ENCODE results near the gene ARHGEF12.

The ARHGEF12 gene

DNA sequence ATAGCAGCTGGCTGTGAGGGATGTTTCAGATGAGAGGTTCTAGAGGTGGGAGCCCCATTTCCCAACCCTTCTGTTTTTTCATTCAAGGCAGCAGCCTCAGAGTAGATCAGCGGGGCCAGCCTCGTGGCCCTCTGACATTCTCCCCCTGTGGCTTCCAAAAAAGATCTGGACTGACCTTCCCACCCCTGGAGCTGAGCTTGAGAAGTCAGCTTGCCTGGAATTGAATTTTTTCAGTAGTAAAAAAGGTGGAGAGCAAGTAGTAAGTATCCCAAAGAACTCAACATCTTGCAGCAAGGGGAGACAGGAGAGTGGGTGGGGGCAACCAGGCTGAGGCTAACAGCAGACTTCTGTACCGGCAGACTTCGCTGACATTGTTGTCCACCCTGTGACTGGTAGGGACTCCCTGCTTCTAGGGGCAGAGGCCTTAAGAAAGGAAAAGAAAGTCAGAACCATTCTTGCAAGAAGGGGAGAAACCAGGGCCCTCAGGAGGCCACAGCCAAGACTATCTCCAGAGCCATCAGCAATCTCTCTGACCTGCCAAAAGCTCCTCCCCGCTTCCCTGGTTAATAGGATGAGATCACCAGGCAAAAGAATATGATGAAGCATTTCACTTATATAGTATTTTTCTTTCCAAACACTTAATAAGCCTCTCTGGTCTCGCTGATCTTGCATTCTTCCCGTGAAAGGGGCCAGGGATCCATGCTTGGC is 173.3 kb downstream of the ARHGEF12 start:
- TF ChIP-seq, protein P1, sequence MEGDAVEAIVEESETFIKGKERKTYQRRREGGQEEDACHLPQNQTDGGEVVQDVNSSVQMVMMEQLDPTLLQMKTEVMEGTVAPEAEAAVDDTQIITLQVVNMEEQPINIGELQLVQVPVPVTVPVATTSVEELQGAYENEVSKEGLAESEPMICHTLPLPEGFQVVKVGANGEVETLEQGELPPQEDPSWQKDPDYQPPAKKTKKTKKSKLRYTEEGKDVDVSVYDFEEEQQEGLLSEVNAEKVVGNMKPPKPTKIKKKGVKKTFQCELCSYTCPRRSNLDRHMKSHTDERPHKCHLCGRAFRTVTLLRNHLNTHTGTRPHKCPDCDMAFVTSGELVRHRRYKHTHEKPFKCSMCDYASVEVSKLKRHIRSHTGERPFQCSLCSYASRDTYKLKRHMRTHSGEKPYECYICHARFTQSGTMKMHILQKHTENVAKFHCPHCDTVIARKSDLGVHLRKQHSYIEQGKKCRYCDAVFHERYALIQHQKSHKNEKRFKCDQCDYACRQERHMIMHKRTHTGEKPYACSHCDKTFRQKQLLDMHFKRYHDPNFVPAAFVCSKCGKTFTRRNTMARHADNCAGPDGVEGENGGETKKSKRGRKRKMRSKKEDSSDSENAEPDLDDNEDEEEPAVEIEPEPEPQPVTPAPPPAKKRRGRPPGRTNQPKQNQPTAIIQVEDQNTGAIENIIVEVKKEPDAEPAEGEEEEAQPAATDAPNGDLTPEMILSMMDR (conservative IDR thresholded peaks at IDR 0.05; ENCODE audit: control insufficient read depth, insufficient read depth, low read depth, low read length): no peak
- no peak overlapping the region for H3K4me3 ChIP-seq (ENCODE audit: control insufficient read depth, low read depth, low read length)
- DNase-seq (ENCODE audit: low read depth): no peak

DNA sequence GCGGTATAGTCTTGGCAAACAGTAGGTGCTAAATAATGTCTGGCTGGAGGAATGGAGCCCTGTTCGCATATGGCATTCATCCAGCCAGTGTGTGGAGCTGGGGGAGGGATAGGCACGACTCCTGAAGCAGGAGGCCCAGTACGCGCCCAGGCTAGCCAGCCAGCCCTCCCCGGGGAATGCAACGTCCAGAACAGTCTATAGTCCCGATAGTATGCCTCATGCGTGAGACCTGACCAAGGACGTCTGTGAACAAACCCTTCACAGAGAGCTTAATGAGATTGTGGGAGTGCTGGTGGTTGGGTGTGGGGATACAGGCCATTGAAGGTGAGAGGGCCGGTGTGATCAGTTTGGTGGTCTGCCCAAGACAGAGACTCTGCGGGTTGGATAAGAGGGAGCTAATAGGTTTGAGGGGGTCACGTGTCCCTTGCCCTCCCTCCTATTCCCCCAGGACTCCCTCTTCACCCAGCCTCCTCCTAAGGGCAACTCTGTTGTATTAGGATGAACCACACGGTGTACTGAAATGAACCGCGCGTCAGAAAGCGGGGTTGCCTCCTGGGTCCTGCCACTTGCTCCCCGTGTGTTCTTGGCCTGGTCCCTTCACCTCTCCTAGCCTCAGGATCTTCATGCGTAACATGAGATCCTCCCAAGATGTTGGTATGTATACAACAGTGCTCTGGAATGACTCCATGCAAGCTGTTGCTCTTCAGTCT is 174.3 kb downstream of the ARHGEF12 start:
- TF ChIP-seq, protein P1 (conservative IDR thresholded peaks at IDR 0.05; ENCODE audit: control insufficient read depth, insufficient read depth, low read depth, low read length): no peak
- DNase-seq (ENCODE audit: low read depth): no peak

DNA sequence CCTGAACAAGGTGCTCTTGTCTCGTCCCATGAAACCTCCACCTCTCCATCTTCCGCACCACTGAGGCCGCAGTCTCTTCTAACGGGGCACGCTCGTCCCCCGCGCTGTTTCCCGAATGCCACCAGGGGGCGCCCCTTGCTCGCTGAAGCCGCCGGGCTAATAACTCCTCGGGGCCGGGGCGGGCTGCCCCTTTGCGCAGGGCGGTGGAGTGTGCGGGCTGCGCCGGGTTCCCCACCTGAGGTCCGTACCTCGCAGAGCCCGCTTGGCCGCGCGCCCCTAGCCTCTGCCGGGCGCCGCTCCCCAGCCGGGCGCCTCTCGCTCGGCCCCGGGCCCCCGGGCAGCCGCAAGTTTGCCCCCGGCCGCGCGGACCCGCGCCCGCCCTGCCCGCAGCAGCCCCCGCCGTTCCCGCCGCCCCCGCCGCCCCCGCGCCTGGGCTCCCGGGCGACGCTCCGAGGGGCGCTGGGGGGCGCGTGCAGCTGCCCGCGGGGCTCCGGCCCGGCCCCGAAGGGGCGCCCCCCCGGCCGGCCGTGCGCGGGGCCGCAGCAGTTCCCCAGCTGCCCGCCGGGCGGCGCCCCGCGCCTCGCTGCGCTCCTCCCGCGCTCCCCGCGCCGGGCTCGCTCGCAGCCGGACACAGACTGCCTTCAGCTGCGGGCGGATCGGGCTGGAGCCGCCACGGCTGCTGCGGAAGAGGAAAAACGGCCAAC is 175.1 kb downstream of the ARHGEF12 start, which contains the start of gene GRIK4:
Gene GRIK4, plus strand, starts transcription at position 633 of the 704 bp plus-strand sequence. CDS start 148,571 bp downstream, outside the sequence.
- DNase-seq (ENCODE audit: low read depth): peak; percentile 52
- peak within 1 kb of the TSS; percentile 12 for H3K4me3 ChIP-seq (ENCODE audit: control insufficient read depth, low read depth, low read length)
- TF ChIP-seq, protein P1 (conservative IDR thresholded peaks at IDR 0.05; ENCODE audit: control insufficient read depth, insufficient read depth, low read depth, low read length): peak; percentile 66

More for the DNA sequence above, 174.3 kb downstream of the ARHGEF12 start:
- no peak overlapping the region for H3K4me3 ChIP-seq (ENCODE audit: control insufficient read depth, low read depth, low read length)

DNA sequence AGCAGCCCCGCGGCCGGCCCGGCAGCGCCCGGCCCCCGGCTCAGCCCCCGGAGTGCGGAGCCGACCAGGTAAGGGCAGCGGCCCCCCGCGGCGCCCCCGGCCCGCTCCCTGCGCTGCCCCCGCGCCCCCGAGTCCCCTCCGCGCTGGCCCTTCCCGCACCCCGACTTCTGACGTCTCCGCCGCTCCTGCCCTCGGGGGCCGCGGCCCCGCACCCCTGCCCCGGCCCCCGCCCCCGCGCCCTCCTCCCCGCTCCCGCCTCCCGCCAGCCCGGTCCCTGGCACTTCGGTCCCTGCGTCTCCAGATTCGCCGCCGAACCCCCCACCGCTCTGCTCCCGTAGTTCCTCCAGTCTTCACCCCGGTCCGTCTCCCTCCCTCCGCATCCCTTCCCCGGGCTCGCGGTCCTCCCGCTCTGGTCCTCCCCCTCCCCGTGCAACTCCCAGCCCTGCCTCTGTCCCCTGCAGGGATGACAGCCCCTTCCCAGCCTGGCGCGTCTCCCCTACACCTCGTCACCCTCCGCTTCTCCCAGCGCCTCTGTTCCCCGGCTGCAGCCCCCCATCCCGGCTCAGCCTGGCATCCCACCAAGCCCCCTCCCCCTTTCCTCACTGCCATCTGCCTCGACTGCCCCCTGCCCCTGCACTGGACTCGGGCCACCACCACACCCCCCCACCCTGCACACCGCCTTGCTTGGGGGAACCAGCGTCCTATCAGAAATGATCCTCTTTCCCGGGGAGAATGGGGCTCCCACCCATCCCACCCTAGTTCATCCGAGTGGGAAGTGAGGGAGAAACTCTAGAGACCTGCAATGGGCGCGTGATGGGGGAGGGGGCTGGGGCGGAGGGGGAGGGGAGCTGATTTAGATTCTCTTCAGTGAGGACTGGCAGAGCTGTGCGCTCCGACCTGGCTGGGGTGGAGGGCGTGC is 175.9 kb downstream of the ARHGEF12 start:
- DNase-seq (ENCODE audit: low read depth): no peak
- TF ChIP-seq, protein P1 (conservative IDR thresholded peaks at IDR 0.05; ENCODE audit: control insufficient read depth, insufficient read depth, low read depth, low read length): no peak
- no peak overlapping the region for H3K4me3 ChIP-seq (ENCODE audit: control insufficient read depth, low read depth, low read length)

DNA sequence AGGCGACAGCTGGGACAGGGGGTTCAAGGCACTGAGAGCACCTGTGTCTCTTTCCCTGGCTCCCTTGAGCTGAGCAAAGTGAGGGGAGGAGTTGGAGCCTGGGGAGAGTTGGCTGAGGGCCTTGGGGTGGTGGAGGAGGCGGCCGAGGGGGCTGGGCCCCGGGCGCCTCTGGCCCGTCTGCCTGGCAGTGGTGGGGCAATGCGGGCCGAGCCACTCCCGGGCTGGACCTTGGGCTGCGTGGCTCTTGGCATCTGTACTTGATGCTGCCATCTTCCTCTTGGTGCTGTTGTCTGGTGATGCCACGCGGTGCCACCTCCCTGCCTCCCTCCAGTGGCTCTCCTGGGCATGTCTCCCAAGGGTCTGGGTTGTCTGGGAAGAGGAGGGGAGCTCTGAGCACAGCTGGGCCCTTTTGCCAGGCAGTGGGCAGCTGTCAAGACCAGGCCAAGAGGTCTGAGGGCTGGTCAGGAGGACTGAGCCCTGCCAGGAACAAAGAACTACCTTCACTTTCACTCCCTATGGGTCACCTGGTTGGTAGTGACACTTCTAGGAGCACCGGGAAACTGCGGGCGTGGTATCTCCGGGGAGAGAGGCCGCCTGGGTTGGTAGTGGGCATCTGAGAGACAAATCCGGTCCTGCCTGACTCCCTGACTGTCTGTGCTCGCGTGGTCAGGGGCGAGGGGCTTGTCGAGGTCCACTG is 176.7 kb downstream of the ARHGEF12 start:
- TF ChIP-seq, protein P1 (conservative IDR thresholded peaks at IDR 0.05; ENCODE audit: control insufficient read depth, insufficient read depth, low read depth, low read length): no peak
- DNase-seq (ENCODE audit: low read depth): no peak
- H3K4me3 ChIP-seq (ENCODE audit: control insufficient read depth, low read depth, low read length): no peak overlapping the region

Measured in fibroblast of mammary gland (primary cell).